ENCODE data around the gene SLC39A2.
"Not testable (repeated sequence)": the region's sequence is repeated elsewhere in the genome, so short reads cannot be mapped to it uniquely, and the experiment has no call there.

SLC39A2 gene

DNA sequence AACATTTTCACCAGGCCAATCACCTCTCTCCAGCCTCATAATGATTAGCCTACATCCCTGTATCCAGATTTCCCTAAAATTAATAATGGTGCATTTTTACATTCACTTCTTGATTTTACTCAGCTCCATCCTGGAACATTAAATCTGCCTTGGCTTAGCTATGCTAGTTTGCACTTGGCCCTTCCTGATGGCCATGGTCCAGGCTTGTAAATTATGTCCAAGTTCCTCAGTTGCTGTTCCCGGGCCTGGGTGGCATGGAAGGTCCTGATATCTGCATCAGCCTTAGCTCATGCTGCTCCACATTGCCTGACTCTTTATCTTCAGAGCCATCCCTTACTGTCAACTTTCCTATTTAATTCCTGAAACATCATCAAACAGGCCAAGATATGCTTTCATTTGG lies 20.4 kb upstream of the SLC39A2 start:
- no peak overlapping the region for H3K4me3 ChIP-seq (ENCODE audit: low read length)

DNA sequence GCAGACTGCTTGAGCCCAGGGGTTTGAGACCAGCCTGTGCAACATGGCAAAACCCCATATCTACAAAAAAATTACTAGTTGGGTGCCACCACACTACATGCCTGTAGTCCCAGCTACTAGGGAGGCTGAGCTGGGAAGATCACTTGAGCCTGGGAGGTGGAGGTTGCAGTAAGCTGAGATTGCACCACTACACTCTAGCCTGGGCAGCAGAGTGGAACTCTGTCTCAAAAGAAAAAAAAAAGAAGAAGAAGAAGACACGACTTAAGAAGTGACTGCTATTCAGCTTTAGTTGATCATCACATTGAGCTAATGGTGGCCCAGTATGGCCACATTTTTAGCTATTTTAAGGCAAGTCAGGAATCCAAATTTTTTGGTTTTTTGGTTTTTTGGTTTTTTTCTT lies 18.2 kb upstream of the SLC39A2 start:
- Histone ChIP-seq H3K36me3 (ENCODE audit: control insufficient read depth, insufficient read depth, low read length, severe bottlenecking) (no peaks in the 10 kb centered on the region), H3K9me3 (ENCODE audit: control insufficient read depth, low read length) (no peaks in the 10 kb centered on the region), H3K9ac (ENCODE audit: low read length) (no peak overlapping the region), H3K27me3 (replicated peaks; ENCODE audit: control insufficient read depth, insufficient read depth, low read length) (no peaks in the 10 kb centered on the region), H3K4me1 (ENCODE audit: control insufficient read depth, insufficient read depth, low read length) (peaks cover 15% of the 10 kb centered on the region), H3K4me3 (ENCODE audit: low read length) (no peak overlapping the region)
- DNase-seq (ENCODE audit: low read depth) = no peak

More for the DNA sequence above, 20.4 kb upstream of the SLC39A2 start:
- H3K27me3 ChIP-seq (replicated peaks; ENCODE audit: control insufficient read depth, insufficient read depth, low read length) = no peaks in the 10 kb centered on the region
- H3K4me1 ChIP-seq (ENCODE audit: control insufficient read depth, insufficient read depth, low read length) = peaks cover 14% of the 10 kb centered on the region
- no peak for DNase-seq (ENCODE audit: low read depth)
- H3K9me3 ChIP-seq (ENCODE audit: control insufficient read depth, low read length) = no peaks in the 10 kb centered on the region
- no peaks in the 10 kb centered on the region for H3K36me3 ChIP-seq (ENCODE audit: control insufficient read depth, insufficient read depth, low read length, severe bottlenecking)
- no peak overlapping the region for H3K9ac ChIP-seq (ENCODE audit: low read length)

DNA sequence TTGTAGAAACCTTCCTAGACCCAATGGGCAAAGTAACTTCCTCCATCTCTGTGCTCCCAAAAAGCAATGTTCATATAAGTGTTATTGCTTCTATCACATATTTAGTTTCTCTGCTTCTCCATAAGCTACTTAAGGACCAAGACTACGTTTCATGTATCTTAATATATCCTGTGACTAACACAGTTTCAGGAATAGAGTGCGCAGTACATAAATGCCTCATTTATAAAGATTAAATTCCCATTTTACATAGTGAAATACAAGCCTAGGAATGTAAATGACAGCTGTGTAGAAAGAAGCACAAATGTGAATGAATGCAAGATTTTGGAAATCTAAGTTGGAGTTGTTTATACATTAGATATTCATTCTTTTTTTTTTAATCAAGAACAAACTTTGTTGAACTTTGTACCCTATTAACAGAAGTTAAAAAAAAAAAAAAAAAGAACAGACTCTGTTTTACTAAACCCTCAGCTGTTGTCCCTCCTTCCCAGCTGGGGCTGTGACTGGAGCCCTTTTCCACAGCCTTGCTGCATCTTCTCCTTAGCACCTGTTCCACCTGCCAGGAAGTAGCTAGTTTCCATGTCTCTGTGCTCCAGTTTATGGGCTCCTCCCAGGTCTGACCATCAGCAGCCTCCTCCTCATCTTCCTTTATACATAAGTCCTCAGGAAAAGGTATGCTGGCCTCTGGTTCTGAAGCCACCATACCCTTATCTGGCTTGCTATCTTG lies 16.3 kb upstream of the SLC39A2 start:
- DNase-seq (ENCODE audit: low read depth) = no peak

DNA sequence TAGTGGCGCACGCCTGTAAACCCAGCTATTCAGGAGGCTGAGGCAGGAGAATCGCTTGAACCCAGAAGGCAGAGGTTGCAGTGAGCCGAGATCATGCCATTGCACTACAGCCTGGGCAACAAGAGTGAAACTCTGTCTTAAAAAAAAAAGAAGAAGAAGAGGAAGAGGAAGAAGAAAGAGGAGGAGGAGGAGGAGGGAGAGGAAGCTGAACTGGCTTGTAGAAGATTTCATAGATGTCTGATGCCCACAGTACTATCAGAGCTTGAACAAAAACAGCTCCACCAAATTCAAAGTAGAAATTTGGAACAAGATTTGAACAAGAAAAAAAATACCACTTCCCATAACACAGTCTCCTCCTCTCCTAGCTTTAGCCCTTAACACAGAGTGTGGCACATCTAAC lies 13.4 kb upstream of the SLC39A2 start:
- H3K36me3 ChIP-seq (ENCODE audit: control insufficient read depth, insufficient read depth, low read length, severe bottlenecking); H3K9me3 ChIP-seq (ENCODE audit: control insufficient read depth, low read length); H3K4me3 ChIP-seq (ENCODE audit: low read length); H3K9ac ChIP-seq (ENCODE audit: low read length); H3K27me3 ChIP-seq (replicated peaks; ENCODE audit: control insufficient read depth, insufficient read depth, low read length); DNase-seq (ENCODE audit: low read depth): not testable (repeated sequence)
- peaks cover 44% of the 10 kb centered on the region for H3K4me1 ChIP-seq (ENCODE audit: control insufficient read depth, insufficient read depth, low read length)

More for the DNA sequence above, 16.3 kb upstream of the SLC39A2 start:
- H3K36me3 ChIP-seq (ENCODE audit: control insufficient read depth, insufficient read depth, low read length, severe bottlenecking) = no peaks in the 10 kb centered on the region
- H3K4me3 ChIP-seq (ENCODE audit: low read length) = no peak overlapping the region
- H3K9ac ChIP-seq (ENCODE audit: low read length) = no peak overlapping the region
- H3K4me1 ChIP-seq (ENCODE audit: control insufficient read depth, insufficient read depth, low read length) = peaks cover 28% of the 10 kb centered on the region
- no peaks in the 10 kb centered on the region for H3K9me3 ChIP-seq (ENCODE audit: control insufficient read depth, low read length)
- H3K27me3 ChIP-seq (replicated peaks; ENCODE audit: control insufficient read depth, insufficient read depth, low read length) = no peaks in the 10 kb centered on the region

DNA sequence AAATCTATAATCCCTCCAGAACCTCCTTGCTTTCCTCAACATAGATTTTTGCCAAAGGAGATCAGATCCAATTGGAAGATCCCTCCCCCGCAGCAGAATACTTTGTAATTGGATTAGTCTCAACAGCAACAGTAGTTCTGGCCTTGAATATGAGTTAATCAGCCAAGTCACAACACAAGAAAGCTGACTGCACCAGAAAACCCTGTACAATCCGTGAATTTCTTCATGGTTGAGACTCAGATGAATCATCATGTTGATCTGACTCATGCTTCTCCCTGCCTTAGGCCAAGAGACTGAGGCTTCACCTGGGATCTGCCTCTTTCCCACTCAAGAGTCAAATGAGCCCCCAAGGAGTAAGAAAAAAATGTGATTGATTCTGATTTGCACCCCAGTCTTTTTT lies 12.3 kb upstream of the SLC39A2 start:
- Histone ChIP-seq H3K4me3 (ENCODE audit: low read length) (no peak overlapping the region), H3K36me3 (ENCODE audit: control insufficient read depth, insufficient read depth, low read length, severe bottlenecking) (no peaks in the 10 kb centered on the region), H3K9me3 (ENCODE audit: control insufficient read depth, low read length) (no peaks in the 10 kb centered on the region), H3K4me1 (ENCODE audit: control insufficient read depth, insufficient read depth, low read length) (peaks cover 51% of the 10 kb centered on the region), H3K27me3 (replicated peaks; ENCODE audit: control insufficient read depth, insufficient read depth, low read length) (no peaks in the 10 kb centered on the region), H3K9ac (ENCODE audit: low read length) (no peak overlapping the region)
- DNase-seq (ENCODE audit: low read depth) = peak; percentile 91

DNA sequence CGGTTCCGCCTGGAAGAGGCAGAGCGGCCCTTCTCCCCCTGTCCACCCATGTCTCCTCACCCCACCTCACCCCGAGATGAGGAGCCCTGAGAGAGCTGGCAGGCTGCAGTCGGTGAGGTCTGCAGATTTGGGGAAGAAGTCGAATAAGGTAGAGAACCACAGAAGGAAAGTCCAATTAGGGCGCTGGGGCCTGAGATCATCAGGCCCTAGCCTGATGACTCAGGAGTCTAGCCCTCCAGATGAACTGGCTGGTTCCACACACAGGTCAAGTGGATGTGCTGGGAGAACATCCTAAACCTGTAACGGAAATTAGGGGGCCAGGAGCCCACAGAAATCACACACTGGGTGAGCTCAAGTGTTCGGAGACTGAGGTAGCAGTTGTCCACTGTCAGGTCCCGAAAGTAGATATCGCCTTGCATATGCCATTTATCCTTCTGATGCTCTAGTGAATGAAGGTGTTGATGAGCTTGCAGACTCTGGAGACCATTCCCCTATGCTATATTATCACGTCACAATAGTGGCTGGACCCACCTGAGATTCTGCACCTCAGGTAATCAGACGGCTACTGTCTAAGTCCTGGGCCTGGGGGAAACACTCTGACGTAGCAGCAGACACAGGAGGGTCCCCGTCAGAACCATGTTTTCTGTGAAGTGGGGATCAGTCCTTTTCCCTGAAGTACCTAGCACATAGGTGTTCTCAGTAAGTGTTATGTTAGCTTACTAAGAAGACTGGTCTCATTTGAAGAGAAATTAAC lies 10.2 kb upstream of the SLC39A2 start:
- Histone ChIP-seq H3K36me3 (ENCODE audit: control insufficient read depth, insufficient read depth, low read length, severe bottlenecking) (peaks cover 17% of the 10 kb centered on the region), H3K9me3 (ENCODE audit: control insufficient read depth, low read length) (no peaks in the 10 kb centered on the region), H3K4me1 (ENCODE audit: control insufficient read depth, insufficient read depth, low read length) (peaks cover 49% of the 10 kb centered on the region), H3K27me3 (replicated peaks; ENCODE audit: control insufficient read depth, insufficient read depth, low read length) (no peaks in the 10 kb centered on the region), H3K4me3 (ENCODE audit: low read length) (peak overlapping the region; percentile 72), H3K9ac (ENCODE audit: low read length) (peak overlapping the region; percentile 83)
- DNase-seq (ENCODE audit: low read depth) = no peak

DNA sequence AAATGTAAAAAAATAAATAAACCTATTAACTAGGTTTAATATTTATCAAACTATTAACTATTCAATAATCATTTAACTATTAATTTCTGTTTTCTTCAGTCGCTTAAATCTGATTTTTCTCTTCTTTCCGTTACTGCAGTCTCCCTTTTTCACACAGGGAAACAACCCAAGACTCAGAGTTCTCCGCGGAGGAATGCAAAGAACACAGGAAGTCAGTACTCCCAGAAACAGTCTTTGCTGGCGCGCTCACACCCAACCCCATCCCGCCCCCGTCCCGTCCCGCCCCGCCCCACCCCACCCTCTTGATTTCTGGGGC lies 9.7 kb upstream of the SLC39A2 start:
- Histone ChIP-seq H3K9ac (ENCODE audit: low read length) (peak overlapping the region; percentile 83), H3K4me3 (ENCODE audit: low read length) (peak overlapping the region; percentile 94), H3K9me3 (ENCODE audit: control insufficient read depth, low read length) (no peaks in the 10 kb centered on the region), H3K4me1 (ENCODE audit: control insufficient read depth, insufficient read depth, low read length) (peaks cover 44% of the 10 kb centered on the region), H3K36me3 (ENCODE audit: control insufficient read depth, insufficient read depth, low read length, severe bottlenecking) (peaks cover 23% of the 10 kb centered on the region), H3K27me3 (replicated peaks; ENCODE audit: control insufficient read depth, insufficient read depth, low read length) (no peaks in the 10 kb centered on the region)
- DNase-seq (ENCODE audit: low read depth) = no peak

DNA sequence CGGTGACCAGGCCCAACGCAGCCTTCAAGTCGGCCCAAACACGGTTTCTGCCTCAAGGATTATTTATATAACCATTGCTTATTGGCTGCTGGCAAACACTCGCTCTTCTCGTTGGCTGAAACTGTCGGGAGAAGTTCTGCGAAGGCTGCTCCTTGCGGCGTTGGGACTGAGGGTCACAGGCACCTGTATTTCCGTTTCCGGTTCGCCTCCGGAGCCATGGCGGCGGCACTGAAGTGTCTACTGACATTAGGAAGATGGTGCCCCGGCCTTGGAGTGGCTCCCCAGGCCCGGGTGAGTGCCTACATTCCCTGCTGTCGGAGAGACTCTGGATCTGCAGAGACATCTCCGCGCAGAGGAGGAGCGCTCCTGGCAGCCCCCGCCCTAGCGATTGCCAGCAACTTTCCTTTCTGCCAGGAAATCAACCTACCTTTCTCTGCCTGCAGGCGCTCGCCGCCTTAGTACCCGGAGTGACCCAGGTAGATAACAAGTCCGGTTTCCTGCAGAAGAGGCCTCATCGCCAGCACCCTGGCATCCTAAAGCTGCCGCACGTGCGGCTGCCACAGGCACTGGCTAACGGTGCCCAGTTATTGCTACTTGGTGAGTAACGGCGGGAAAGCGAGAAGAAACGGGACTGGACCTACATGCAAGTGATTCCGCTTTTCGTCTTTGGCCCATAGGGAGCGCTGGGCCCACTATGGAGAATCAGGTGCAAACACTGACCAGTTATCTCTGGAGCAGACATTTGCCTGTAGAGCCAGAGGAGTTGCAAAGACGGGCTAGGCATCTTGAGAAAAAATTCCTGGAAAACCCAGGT lies 9.1 kb upstream of the SLC39A2 start, which contains the start of gene METTL17:
Gene METTL17, plus strand, starts transcription at position 194 of the 814 bp plus-strand sequence. Its CDS starts 23 bp downstream, at position 217.
- H3K36me3 ChIP-seq (ENCODE audit: control insufficient read depth, insufficient read depth, low read length, severe bottlenecking) = peaks cover 28% of the 10 kb centered on the region
- H3K9me3 ChIP-seq (ENCODE audit: control insufficient read depth, low read length) = no peaks in the 10 kb centered on the region
- DNase-seq (ENCODE audit: low read depth) = peak; percentile 98
- peak within 1 kb of the TSS; percentile 91 for H3K9ac ChIP-seq (ENCODE audit: low read length)
- H3K4me1 ChIP-seq (ENCODE audit: control insufficient read depth, insufficient read depth, low read length) = peaks cover 40% of the 10 kb centered on the region
- H3K27me3 ChIP-seq (replicated peaks; ENCODE audit: control insufficient read depth, insufficient read depth, low read length) = no peaks in the 10 kb centered on the region
- peak within 1 kb of the TSS; percentile 94 for H3K4me3 ChIP-seq (ENCODE audit: low read length)

DNA sequence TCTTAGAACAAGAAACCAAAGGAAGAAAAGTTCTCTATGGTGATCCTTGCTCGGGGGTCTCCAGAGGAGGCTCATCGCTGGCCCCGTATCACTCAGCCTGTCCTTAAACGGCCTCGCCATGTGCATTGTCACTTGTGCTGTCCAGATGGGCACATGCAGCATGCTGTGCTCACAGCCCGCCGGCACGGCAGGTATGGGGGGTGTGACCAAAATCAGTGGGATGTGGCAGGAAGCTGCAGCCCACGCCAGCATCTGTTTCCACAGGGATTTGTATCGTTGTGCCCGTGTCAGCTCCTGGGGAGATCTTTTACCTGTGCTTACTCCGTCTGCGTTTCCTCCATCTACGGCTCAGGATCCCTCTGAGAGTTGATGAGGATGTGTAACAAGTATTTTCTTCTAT lies 2.6 kb upstream of the SLC39A2 start:
- no peak overlapping the region for H3K4me3 ChIP-seq (ENCODE audit: low read length)

DNA sequence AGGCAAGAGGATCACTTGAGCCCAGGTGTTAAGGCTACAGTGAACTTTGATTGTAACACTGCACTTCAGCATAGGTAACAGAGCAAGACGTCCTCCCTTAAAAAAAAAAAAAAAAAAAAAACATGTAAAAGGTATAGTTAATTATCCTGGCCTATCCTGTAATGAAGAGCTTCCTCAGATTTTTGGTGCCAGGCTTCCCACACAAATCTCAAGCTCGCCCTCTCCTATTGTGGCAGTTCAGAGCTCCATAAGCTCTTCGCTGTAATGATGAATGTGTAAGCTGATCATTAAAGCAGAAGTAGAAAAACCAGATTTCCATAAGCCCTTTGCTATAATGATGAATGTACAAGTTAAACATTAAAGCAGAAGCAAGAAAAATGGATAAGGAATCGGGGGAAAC lies 2.0 kb upstream of the SLC39A2 start:
- no peaks in the 10 kb centered on the region for H3K9me3 ChIP-seq (ENCODE audit: control insufficient read depth, low read length)
- H3K4me1 ChIP-seq (ENCODE audit: control insufficient read depth, insufficient read depth, low read length) = peaks cover 16% of the 10 kb centered on the region
- H3K9ac ChIP-seq (ENCODE audit: low read length) = no peak overlapping the region
- no peak for DNase-seq (ENCODE audit: low read depth)
- no peak overlapping the region for H3K4me3 ChIP-seq (ENCODE audit: low read length)
- peaks cover 53% of the 10 kb centered on the region for H3K36me3 ChIP-seq (ENCODE audit: control insufficient read depth, insufficient read depth, low read length, severe bottlenecking)
- H3K27me3 ChIP-seq (replicated peaks; ENCODE audit: control insufficient read depth, insufficient read depth, low read length) = no peaks in the 10 kb centered on the region

More for the DNA sequence above, 2.6 kb upstream of the SLC39A2 start:
- no peak for DNase-seq (ENCODE audit: low read depth)
- Histone ChIP-seq H3K4me1 (ENCODE audit: control insufficient read depth, insufficient read depth, low read length) (peaks cover 16% of the 10 kb centered on the region), H3K9me3 (ENCODE audit: control insufficient read depth, low read length) (no peaks in the 10 kb centered on the region), H3K36me3 (ENCODE audit: control insufficient read depth, insufficient read depth, low read length, severe bottlenecking) (peaks cover 55% of the 10 kb centered on the region), H3K27me3 (replicated peaks; ENCODE audit: control insufficient read depth, insufficient read depth, low read length) (no peaks in the 10 kb centered on the region), H3K9ac (ENCODE audit: low read length) (no peak overlapping the region)

DNA sequence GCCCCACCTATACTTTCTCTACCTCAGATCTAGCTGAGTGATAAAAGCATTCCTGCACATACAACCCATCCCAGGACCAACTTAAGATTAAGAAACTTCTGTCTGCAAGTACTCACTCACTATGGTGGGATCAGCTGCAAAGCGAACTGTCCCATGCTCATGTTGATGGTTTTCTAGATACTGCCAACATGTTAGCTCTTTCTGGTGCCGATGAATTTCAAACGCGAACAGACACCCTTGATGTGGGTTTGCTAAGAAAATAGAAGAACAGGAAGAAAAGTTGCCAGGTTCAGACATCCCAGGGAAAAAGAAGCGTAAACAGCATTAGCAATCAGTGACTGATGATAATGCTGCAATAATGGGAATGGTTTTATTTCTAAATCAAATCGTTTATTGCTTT lies 1.5 kb upstream of the SLC39A2 start:
- Histone ChIP-seq H3K9me3 (ENCODE audit: control insufficient read depth, low read length) (no peaks in the 10 kb centered on the region), H3K9ac (ENCODE audit: low read length) (no peak overlapping the region), H3K4me3 (ENCODE audit: low read length) (no peak overlapping the region), H3K36me3 (ENCODE audit: control insufficient read depth, insufficient read depth, low read length, severe bottlenecking) (peaks cover 48% of the 10 kb centered on the region), H3K4me1 (ENCODE audit: control insufficient read depth, insufficient read depth, low read length) (peaks cover 16% of the 10 kb centered on the region), H3K27me3 (replicated peaks; ENCODE audit: control insufficient read depth, insufficient read depth, low read length) (no peaks in the 10 kb centered on the region)
- DNase-seq (ENCODE audit: low read depth) = no peak

Data from adipocyte (in vitro differentiated cells).